Muscle of back (tissue), 11 donors: ENCODE measurements around the gene RNF145. TPM values are rescaled to one million over a fixed set of nuclear protein-coding genes. Genes with fewer than 3 reads are reported as not detected.

Experiments
- DNase-seq, 3 donors: peaks; one replicate each; pipeline versions ENCODE4 v3.0.0 to v3.0.0-alpha.2; 2013
- polyA plus RNA-seq, 10 donors: library from polyadenylated mRNA; unstranded; fragments of 120-200 nt; gene quantifications; one replicate each; pipeline ENCODE4 v1.2.1, GENCODE V29; 2013; ENCODE audit not compliant: insufficient read length in 10 of 10

RNF145 gene
- polyA plus RNA-seq, 10 donors, result 34.1 to 60.3 (median 41.9) TPM

DNA sequence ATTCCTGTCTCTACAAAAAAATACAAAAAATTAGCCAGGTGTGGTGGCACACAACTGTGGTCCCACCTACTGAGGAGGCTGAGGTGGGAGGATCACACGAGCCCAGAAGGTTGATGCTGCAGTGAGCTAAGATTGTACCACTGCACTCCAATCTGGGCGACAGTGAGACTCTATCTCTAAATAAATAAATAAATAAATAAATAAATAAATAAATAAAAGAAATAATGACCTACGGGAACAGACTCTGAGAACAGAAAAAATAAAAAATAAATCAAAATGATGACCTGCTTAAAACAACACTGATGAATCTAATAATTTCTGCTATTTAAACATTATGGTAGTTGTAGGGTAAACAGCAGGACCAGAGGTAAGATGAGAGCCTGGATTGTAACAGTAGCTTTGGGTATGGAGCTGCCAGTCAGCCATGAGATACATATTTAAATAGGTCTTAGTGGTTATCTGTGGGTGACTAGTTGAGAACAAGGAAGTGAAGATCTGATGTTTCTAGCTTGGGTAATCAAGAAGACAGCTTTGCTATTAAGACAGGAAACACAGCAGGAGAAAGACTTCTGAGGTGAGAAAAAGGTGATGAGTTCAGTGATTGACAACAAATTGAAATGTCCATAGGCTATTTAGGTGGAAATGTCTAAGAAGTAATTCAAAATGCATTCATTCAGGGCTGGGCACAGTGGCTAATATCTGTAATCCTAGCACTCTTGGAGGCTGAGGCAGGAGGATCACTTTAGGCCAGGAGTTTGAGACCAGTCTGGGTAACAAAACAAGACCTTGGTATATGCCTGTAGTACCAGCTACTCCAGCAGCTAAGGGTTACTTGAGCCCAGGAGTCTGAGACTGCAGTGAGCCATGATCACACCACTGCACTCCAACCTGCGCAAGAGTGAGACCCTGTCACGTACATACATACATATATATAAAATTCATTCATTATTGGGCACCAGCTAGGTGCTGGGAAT, 11.0 kb downstream of the RNF145 start:
- no peak for DNase-seq

DNA sequence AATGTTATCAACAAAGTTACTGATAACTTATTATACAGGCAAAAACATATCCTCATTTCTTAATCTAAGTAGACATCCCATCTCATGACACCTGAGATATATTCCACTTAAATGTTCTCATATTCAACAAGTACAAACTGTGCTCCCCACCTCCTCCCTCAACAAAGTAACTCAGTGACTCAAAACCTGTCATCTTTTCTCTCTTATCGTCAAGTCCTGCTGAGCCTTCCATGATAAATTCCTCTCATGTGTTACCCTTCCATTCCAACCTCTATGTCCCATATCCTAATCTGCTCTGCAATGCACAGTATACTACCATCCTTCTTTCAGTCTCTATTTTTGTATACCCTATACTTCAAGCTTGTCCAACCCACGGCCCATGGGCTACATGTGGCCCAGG, 13.6 kb downstream of the RNF145 start:
- DNase-seq, result no peak

DNA sequence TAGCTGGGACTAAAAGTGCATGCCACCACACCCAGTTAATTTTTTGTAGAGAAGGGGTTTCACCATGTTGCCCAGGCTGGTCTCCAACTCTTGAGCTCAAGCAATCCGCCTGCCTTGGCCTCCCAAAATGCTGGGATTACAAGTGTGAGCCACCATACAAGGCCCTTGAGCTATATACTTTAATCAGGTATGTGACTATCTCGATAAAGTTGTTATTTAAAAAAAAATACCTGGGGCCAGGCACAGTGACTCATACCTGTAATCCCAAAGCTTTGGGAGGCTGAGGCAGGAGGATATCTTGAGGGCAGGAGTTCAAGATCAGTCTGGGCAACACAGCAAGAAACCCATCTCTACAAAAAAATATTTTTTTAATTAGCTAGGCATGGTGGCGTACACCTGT, 19.2 kb downstream of the RNF145 start:
- no peak for DNase-seq

DNA sequence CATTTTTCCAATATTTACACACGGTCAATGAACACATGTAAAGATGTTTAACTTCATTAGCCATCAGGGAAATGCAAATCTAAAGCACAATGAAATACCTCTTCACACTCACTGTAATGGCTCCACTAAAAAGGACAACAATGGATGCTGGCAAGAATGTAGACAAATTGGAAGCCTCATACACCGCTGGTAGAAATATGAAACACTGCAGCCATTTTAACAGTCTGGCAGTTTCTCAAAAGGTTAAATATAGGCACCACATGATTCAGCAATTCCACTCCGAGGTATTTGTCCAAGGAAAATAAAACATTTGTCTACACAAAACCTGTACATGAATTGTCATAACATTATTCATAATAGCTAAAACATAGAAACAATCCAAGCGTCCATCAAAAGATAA, 20.0 kb downstream of the RNF145 start:
- DNase-seq, result no peak

DNA sequence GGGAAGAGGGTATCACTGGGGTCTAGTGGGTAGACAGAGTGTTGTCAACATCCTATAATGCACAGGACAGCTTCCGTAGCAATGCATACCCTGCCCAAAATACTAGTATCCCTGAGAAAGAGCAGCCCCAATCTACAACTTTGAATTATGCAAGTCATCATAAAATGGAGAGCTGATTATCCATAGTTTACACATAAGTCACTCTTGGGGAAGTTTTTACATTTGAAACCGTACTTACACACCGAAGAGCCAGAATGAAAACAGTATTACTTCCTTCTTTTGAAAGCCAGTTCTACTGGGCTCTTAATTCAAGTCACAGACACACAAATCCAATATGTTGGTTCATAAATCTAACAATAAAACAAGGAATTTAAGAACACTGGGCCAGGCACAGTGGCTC, 21.6 kb downstream of the RNF145 start:
- no peak for DNase-seq

DNA sequence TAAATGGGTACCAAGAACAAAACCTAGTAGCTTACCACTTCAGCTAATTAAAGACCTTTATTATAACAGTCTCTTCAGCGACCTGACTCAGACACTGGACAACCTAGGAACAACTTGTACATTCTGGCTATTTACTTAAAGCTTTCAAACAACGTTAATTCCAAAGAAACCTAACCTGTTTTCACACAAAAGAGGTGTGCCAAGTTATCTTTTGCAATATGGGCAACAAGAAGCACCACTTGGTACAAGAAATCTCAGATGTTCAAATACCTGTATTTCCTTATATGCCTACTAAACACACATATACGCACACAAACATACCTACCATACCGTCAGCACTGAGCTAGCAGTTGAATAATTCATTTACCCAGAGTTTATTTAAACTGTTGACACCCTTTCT, 23.0 kb downstream of the RNF145 start:
- no peak for DNase-seq

DNA sequence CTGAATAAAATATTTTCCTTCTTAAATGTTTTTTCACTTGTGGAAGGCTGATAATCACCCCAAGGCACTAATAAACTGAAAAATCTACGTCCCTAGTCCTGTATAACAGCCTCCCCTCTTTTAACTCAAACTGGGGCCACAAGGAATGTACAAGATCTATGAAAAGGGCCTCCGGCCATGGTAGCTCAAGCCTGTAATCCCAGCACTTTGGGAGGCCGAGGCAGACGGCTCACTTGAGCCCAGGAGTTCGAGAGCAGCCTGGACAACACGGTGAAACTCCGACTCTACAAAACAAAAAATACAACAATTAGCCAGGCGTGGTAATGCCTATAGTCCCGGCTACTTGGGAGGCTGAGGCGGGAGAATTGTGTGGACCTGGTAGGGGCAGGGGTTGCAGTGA, 23.6 kb downstream of the RNF145 start:
- no peak for DNase-seq

DNA sequence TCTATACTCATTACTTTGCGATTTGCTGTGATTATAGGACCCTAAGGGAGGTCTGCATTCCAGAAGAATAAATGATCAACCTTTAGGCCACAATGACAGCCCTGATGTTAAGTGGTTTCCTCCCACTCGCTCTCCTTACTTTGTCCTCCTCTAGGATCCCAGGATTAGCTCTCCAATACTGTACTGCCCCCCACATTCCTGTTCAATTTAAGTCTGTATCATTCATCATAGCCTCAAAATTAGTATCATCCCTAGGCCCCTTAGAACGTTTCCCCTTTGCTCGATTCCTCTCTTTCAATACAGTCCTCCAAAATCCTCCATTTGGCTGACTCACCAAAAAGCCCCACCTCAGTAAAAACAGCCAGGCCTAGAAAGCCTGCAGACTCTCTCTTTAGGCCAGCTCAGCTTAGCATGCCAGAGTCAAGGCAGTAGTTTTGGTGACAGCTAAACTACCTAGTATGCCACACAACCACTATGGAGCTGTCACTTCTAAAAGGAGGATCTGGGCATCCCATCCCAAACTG, 24.4 kb downstream of the RNF145 start:
- peak in 1 of 3 donors; percentile 89 for DNase-seq

DNA sequence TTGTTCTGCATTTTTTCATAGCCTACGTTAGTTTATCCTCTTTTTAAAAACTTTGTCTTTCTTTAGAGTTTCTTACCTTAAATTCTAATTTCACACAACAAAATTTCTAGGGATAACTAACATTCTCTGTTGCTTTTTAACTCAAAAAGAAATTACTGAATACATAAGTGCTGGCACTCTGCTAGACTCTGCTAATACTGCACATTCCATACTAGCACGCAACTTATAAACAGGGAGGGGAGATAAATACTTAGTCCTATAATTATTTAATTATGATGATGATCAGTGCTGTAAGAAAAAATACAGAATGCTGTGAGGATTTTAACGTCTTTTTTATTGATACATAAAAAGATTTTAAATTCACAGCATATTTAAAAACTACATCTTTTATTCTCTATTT, 25.1 kb downstream of the RNF145 start:
- no peak for DNase-seq

DNA sequence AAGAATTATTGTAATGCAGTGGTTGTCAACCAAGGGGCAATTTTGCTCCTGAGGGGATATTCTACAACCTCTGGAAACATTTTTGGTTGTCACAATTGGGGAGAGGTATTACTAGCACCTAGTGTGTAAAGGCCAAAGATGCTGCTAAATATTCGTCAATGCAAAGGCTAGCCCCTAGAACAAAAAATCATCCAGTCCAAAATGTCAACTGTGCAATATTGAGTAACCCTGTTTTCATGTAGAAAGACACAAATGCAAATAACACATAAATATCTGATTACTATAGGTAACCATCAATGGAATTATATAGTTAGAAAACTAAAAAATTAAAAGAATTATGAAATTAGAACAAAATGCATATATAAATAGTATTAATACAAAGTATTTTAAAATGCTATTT, 26.1 kb downstream of the RNF145 start:
- DNase-seq, result no peak

DNA sequence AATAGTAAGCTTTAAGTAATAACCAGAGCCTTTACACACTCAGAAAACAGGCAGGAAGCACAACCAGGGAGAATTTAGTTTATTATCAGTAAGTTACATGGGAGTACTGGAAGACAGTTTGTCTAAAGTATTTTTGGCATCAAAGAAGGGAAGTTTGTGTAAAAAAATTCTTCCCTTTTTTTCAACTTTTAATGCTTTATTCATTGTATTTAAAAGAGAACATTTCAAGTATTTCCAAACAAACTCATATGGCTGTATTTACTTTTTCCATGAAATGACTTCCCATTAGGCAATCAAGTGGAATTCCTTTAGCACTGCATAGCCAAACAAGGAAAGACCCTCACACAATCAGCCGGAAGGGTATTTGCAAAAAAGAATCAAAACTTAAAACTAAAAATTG, 26.7 kb downstream of the RNF145 start:
- DNase-seq, result peak in 1 of 3 donors; percentile 42

DNA sequence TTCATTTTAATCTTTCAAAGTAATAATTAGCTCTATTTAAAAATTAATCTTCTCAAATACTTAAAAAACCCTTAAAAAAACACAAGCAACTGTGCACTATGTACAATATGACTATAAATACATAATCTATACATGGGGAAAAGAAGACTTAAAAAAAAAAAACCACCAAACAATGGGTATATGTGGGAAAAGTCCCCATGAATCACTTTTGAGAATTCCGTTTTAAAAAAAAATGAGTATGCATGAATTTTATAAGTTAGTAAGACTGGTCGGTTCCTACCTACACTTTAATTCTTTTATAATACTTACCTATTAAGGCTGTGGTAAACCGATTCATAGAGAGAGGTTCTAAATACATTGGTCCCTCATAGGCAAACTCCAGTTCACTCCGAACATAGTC, 27.7 kb downstream of the RNF145 start:
- no peak for DNase-seq

DNA sequence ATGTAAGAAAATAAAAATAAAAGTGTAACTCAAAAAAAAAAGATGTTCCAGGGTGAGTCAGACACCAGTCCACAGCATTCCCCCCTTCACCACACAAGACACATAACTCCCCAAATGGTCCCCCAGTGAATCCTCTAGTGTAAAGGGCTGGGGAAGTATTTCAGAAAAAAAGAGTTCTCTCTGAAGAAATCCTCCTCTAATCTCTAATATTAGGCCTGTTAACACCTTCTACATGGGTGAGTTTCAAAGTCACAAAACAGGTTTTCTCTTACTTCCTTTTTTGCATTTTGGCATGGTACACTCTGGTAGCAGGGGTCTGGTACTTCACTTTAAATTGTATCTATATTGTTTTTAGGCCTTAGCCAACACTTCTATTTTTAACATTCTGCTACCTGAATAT, 28.2 kb downstream of the RNF145 start:
- no peak for DNase-seq

DNA sequence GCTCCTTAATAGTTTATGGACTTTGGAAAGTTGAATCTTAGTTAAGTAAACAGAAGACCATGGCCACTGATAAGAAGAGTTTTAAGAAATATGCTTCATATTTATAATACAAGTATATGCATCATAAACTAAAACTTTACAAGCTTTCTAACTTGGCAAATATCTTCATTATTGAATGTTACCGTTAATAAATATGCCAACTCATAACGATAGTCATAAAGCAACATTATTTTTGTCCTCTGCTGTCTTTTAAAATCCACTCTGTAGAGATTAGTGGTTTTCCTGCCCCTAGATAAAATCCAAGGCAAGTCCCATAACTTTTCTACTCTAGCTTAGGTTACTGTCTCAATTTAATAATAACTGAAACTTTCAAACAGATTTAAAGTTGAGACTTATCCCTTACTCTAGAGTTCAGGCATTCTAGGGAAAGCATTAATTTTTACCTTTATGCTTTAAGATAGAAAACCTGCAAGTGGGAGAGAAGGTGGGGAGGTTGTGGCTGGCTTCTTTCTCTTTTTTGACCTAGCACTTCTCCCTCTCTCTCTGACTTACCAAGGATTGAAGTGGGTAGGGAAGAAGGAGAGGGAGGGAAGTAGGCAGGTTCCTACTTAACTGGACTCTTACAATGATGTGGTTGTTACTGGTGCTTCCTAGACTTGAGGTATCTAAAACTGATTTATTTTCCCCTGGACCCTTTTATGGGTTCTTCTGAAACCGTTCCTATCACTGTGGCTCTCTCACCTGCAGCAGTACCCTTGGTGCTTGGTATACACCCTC, 29.6 kb downstream of the RNF145 start:
- DNase-seq, result no peak

DNA sequence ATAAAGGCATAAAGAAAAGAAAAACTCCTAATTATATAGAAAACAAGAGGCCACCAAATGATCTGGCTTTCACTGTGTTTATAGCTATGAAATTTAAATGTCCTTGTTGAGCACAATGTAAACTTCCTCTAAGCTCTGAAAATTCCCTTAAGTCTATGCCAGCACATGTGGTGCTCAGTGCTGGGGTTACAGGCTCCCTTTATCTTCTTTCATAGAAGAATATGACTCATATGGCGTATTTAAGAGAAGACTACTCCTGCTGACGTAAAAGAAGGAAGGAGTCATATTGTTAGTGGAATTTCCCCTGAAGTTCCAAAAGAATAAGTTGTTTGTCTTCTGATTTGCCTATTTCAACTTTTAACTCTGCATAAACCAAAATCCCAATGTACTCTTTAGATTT, 30.4 kb downstream of the RNF145 start:
- peak in 2 of 3 donors; percentile 29 to 83 for DNase-seq

DNA sequence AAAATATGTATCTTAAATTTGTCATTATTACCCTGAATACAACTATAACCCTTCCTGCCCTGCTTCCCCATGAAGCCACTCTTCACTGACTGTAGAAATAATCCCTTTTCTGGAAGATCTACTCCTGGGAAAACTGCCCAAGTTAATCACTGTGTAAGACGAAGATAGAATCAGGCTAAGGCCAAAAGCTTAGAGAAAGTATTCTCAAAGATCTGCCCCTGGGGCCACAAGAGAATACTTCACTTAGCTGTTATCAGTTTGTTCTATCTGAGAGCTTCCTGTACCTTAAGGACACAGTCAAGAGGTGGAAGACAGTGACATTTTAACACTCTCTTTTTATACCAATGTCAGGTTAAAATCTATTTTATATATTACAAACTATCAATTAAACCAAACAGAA, 33.8 kb downstream of the RNF145 start:
- DNase-seq, result no peak

DNA sequence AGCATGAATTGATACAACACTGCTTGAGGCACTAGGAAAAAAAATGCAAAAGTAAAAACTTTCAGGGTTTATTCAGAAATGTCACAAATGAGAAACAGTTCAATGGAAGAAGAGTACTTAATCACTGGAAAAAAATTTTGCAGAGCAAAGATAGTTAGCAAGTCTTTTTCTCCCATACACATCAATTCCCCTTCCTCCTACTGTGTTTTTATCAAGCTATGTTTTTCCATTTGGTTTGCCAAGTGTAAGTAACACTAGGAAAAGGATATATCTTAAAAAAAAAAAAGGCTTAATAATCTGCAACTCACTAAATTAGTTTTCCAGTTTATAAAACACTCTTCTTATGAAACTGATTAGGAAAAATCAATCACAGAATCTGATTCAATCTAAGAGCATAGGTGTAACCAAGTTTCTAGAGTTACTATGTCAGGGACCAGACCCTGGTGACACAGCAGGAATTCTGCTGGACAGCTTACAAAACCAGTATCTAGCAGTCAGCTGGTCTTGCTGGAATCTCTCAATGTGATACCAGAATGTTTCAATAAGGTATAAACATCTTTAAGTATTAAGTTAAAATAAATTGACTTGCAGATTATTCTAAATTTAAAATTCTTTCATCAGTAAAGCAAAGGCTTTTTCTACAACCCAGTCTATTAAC, 34.7 kb downstream of the RNF145 start:
- no peak for DNase-seq

DNA sequence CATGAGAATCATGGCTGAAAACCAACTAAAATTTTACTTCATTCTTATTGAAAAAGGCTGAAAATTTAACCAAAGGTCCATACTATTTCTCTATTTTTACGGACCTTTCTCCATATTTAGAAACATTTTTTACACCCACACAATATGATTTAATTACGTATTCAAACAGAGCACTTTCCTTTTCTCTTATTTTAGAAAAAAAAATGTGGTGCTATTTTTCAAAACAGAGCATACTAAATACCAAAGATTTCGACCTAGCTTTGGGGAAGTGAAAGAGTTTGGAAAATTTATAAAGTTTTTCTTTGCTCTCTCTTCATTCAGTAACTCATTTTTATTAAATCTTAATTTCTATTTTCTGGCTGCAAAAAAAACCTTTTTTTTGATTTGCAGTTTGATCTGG, 38.1 kb downstream of the RNF145 start:
- no peak for DNase-seq

DNA sequence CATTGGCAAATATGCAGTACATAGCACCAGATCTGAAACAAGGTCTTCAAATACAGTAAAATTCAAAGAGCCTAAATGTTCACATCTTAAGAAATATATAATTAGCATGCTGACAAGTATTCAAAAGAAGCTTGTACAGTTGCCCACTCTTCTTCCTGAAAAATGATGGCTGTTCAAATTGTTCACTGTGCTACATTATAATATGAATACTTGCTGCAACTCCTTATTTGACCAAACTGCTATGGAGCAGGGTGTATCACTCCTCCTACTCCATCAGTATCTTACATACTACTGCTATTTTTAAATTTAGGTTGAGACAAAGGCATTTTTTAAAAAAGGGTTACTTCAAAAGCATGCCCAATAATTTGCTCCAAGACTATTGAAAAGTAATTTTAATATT, 39.3 kb downstream of the RNF145 start:
- no peak for DNase-seq

DNA sequence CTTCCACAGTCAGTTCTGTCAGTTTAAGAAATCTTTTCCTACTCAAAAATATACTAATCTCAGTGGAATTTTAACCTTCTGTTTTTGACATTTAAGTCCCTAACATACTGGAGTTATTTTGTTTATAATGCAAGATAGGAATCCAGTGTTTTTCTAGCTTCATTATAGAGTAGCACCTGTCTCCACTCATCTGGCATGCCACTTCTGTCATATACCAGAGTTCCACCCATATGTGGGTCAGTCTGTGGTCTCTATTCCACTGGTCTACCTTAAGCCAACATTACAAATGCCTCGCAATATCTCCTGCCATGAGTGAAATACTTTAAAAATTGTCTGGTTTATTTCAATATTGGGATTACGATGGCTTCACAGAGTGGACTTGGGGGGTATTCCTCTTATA, 42.9 kb downstream of the RNF145 start:
- DNase-seq, result no peak

DNA sequence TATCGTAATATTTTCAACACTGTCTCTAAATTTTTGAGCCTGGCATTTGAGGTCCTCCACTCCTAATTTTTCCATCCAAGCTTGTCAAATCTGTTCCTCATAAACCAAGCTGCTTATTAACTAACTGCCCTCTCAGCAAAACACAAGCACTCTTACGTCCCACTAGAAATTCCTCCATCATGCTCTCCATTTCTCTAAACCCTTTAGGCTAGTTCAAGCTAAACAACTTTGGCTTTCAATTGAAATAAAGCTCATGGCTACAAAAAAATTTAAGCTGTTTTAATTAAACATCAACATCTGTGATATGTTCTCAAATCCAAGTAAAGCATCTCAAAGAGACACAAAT, 45.7 kb downstream of the RNF145 start:
- DNase-seq, result no peak

DNA sequence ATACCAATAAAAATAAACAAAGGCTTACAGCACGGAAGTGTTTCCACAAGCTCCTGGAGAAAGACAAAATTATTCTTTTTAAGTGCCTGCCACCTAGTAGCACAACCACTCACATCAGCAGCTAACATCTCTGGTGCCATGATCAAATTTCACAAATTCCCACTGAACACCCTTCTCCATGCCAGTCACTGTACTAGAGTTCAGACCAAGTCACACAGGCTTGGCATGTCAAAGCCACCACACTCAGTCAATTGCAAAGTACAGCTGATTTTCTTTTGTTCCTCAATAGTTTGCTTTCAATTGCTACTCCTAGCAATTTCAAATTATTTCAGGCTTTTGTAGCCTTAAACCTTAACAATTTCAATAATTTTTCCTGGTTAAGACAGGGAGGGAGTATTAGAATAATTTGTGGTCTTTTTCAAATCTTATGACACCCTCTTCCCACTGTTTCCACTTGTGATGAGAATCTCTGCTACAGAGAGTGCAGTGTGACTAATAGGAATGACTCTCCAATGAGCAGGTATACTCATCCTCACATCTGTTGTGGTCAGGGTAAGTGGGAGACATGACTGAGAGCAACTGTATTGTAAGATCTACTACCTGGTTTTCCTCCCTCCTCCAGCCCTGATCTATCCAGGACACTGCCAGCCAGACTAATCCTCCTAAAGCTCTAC, 46.2 kb downstream of the RNF145 start:
- peak in 1 of 3 donors; percentile 62 for DNase-seq
